Uterus (tissue), 2 donors: Measurements from ENCODE around the gene ZNF217.

Source experiments
- CTCF ChIP-seq, 4 experiments: fragments of 200-600 bp in 2 of 4; fragments of 450-650 bp in 2 of 4; sonication (generic) in 2 of 4; IDR thresholded peaks; one replicate each; pipeline ENCODE4 v1.5.1; 2016 to 2019; ENCODE audit warnings: antibody characterized with exemption in 4 of 4, mild to moderate bottlenecking in 2 of 4, moderate library complexity in 1 of 4
- POLR2A ChIP-seq, 2 donors: fragments of 450-650 bp; IDR thresholded peaks; one replicate each; pipeline ENCODE4 v1.6.1; 2016; ENCODE audit warnings: antibody characterized with exemption in 2 of 2, mild to moderate bottlenecking in 1 of 2, moderate library complexity in 1 of 2

- no peak for TF ChIP-seq CTCF (IDR thresholded peaks at IDR 0.05)
- TF ChIP-seq POLR2A (IDR thresholded peaks at IDR 0.05): no peak
Observed at GRCh38 chr20:53576195-53576580, 17.5 kb downstream of the ZNF217 start.
